GM12801 (cell line): ENCODE results near the gene PRKCSH.

Source experiments
- TF ChIP-seq, protein P1 (sequence below): IDR thresholded peaks from one replicate; pipeline ENCODE4 v1.5.1; 2011; ENCODE audit warnings: control low read depth; ENCODE audit not compliant: insufficient read length; ENCODE audit errors: extremely low read depth

The PRKCSH gene

DNA sequence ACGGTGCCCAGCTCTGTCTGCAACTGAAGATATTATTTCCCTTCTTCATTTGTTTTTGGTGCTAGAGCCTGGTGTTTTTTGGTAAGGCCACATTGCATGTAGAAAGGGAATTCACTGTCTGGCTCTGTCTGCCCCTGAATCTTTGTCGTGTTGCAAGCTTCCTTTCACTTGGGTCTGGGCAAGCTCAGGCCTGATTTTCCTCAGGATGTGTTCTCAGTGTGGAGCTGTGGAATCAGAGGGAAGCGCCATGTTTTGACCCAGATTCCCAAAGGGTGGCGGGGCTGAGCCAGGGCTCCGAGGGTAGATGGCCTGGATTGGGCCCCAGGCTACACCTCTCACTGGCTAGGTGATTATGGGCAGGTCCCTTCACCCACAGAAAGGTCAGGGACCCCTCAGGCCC lies 8.6 kb downstream of the PRKCSH start:
- TF ChIP-seq, protein P1, sequence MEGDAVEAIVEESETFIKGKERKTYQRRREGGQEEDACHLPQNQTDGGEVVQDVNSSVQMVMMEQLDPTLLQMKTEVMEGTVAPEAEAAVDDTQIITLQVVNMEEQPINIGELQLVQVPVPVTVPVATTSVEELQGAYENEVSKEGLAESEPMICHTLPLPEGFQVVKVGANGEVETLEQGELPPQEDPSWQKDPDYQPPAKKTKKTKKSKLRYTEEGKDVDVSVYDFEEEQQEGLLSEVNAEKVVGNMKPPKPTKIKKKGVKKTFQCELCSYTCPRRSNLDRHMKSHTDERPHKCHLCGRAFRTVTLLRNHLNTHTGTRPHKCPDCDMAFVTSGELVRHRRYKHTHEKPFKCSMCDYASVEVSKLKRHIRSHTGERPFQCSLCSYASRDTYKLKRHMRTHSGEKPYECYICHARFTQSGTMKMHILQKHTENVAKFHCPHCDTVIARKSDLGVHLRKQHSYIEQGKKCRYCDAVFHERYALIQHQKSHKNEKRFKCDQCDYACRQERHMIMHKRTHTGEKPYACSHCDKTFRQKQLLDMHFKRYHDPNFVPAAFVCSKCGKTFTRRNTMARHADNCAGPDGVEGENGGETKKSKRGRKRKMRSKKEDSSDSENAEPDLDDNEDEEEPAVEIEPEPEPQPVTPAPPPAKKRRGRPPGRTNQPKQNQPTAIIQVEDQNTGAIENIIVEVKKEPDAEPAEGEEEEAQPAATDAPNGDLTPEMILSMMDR, result no peak

DNA sequence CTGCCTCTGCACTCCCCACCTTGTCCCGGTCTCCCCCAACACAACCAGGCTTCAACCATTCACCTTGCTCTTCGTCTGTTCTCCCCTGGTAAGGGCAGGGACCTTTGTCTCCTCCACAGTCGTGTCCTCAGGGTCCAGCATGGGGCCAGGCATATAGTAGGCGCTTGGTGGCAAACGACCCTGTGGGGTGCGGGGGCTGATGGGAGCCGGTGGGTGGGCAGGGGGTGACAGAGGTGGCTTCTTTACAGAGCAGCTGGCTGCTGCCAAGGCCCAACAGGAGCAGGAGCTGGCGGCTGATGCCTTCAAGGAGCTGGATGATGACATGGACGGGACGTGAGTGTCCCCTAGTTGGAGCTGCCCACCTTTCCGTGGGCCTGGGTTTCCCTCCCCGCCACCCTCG lies 9.7 kb downstream of the PRKCSH start:
- TF ChIP-seq, protein P1, result no peak

DNA sequence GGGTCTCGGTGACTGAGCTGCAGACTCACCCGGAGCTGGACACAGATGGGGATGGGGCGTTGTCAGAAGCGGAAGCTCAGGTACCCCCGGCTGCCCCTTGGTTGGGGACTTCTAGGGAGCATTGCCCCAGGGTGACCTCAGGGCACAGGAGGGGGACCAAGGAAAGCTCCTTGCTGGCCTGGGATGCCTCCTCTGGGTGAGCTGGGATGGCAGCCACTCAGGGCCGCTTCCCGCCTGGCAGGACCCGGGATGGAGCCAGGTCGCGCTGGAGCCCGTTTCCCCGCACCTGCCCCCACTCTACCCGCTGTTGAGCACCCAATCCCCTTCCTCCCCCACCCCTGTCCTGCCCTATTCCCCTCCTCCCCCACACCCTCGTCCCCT lies 10.8 kb downstream of the PRKCSH start:
- TF ChIP-seq, protein P1, result no peak

DNA sequence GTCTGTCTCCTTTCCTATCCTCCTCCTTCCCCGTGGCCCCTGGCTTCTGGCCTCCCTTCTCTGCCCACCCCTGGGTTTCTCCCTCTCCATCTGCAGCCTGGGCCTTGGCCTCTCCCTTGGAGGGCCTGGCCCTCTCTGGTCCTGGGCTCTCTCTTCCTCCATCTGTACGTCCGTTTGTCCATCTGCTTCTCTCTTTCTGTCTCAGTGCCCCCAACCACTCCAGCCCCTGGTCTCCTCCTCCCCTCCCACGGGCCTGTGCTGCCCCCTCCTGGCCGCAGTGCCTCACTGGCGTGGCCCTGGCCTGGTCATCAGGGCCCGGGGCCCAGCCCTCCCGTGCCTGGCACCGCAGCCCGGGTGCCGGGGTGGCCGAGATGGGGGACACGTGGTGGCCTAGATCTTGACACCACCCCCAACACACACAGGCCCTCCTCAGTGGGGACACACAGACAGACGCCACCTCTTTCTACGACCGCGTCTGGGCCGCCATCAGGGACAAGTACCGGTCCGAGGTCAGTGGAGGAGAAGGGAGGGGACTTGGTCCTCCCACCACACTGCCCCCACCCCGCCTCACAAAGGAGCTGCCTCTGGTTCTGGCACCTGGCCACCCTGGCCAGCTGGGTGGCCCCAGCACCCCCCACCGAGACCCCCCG lies 11.3 kb downstream of the PRKCSH start:
- TF ChIP-seq, protein P1, result no peak

DNA sequence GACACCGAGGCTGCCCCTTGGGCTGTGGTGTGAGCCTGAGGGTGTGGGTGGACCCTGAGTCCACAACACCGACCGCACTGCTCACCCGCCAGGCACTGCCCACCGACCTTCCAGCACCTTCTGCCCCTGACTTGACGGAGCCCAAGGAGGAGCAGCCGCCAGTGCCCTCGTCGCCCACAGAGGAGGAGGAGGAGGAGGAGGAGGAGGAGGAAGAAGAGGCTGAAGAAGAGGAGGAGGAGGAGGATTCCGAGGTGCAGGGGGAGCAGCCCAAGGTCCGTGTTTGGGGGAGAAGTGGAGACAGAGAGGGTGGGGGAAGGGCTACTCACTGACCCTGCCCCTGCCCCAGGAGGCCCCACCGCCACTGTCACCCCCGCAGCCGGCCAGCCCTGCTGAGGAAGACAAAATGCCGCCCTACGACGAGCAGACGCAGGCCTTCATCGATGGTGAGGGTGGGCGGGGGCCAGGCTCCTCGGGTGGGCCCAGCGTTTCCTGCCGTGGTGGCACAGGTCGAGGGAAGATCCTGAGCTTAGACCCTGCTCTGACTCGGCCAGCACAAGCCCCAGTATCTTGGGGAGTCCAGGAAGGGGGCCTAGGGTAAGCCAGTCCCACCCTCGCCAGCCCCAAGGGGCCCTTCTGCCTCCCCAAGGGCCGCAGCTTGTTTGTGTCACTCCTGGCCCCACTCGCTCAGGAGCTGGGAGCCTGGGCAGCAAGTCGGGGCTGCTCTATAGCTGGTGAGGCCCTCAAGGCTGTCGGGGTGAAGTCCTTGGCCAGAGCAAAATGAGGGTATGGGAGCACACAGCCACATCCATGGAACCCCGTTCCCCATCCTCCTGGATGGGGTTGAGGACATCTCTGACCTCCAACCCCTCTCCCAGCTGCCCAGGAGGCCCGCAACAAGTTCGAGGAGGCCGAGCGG lies 12.2 kb downstream of the PRKCSH start:
- TF ChIP-seq, protein P1, result no peak

DNA sequence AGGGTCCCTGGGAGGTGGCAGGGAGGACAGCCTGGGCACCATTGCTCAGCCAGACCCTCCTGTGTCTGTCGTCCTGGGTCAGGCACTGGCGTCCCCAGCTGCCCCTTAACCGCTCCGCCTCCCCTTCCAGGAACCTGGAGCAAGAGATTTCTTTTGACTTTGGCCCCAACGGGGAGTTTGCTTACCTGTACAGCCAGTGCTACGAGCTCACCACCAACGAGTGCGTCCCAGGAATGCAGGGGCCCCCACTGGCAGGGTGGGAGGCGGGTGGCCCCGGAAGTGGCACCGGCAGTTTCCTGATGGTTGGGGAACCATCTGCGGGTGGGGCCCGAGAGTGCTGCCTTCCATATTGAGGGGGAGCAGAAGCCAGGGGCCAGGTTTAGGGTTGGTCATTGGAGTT lies 13.0 kb downstream of the PRKCSH start:
- TF ChIP-seq, protein P1, result no peak

DNA sequence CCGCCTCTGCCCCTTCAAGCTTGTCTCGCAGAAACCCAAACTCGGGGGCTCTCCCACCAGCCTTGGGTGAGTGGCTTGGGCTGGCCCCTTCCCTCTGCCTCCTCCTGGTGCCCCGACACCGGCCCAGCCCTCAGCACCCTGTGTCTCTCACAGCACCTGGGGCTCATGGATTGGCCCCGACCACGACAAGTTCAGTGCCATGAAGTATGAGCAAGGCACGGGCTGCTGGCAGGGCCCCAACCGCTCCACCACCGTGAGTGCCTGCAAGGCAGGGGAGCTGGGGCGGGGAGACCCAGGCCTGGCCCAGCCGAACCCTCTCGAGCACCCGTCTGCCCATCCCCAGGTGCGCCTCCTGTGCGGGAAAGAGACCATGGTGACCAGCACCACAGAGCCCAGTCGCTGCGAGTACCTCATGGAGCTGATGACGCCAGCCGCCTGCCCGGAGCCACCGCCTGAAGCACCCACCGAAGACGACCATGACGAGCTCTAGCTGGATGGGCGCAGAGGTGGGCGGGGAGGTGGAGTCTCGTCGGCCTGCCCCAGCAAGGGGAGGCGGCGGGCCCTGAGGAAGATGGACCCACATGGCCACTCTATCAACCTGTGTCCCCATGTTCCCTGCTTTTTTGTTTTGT lies 13.6 kb downstream of the PRKCSH start:
- TF ChIP-seq, protein P1, result no peak
